AG08395 (cell line): ENCODE measurements around the gene ZNF22.
A peak's percentile ranks its signal among the peaks of the same experiment; 100 is the strongest.

ENCODE experiments used
- DNase-seq: peaks from one replicate; pipeline ENCODE4 v3.0.0; 2012; ENCODE audit warnings: mixed read lengths, low spot score

ZNF22 gene

GRCh38 chr10:45015590-45015989 lies 14.9 kb downstream of the ZNF22 start:
- DNase-seq, result no peak

GRCh38 chr10:45023426-45023825 lies 22.7 kb downstream of the ZNF22 start:
- DNase-seq, result peak; percentile 19

- DNase-seq, result no peak
These were observed 33.6 kb downstream of the ZNF22 start for GRCh38 chr10:45034301-45034700.

- no peak for DNase-seq
These were observed 35.0 kb downstream of the ZNF22 start for GRCh38 chr10:45035673-45036072.

- DNase-seq, result no peak
These were observed 40.3 kb downstream of the ZNF22 start for GRCh38 chr10:45040921-45041542.

- DNase-seq, result no peak
These were observed 43.6 kb downstream of the ZNF22 start for GRCh38 chr10:45044290-45044689.

- no peak for DNase-seq
These were observed 50.0 kb downstream of the ZNF22 start for GRCh38 chr10:45050551-45051235.

- DNase-seq, result no peak
These were observed 52.0 kb downstream of the ZNF22 start for GRCh38 chr10:45052700-45053099.

GRCh38 chr10:45053569-45054100 lies 52.9 kb downstream of the ZNF22 start:
- DNase-seq, result no peak
